OCI-LY7 (cell line): Measurements from ENCODE around the gene LHPP.

Experiments
- EZH2phosphoT487 ChIP-seq: fragments of 200-600 bp; sonication (generic); IDR thresholded peaks from 2 replicates; pipeline ENCODE4 v1.6.1; 2018; ENCODE audit warnings: low read depth, borderline replicate concordance, mild to moderate bottlenecking, mixed run types, antibody characterized with exemption, low read length, moderate library complexity, mixed read lengths
- TF ChIP-seq, protein P1 (sequence below): fragments of 200-600 bp; sonication (generic); conservative IDR thresholded peaks from 2 replicates; pipeline ENCODE4 v1.5.1; 2014; ENCODE audit warnings: mild to moderate bottlenecking, antibody characterized with exemption, low read length, moderate library complexity, mixed read lengths

DNA sequence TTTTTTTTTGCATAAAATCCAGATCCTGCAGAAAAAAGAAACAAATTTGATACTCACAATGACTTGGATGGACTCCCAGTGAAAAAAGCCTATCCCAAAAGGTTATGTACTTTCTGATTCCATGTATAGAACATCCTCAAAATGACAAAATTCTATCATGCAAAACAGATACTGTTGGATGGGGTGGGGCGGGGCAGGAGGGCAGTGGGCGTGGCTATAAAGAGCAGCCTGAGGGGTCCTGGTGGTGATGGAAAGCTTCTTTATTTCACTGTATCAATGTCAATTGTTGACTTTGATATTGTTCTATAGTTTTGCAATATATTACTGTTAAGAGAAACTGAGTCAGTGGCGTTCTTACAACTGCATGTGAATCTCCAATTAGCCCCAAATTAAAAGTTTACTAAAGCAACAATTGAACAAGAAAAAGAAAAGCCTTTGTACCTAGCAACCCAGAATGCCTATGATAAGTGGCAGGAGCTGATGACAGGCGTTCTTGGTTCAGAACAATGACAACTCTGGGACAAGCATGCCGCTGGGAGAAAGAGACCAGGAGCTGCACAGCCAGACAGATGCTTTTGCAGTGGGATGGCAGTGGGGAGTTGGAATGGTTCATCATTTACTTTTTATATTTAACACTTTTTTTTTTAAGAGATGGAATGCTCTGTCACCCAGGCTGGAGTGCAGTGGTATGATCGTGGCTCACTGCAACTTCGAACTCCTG, 101.9 kb downstream of the LHPP start:
- TF ChIP-seq, protein P1, sequence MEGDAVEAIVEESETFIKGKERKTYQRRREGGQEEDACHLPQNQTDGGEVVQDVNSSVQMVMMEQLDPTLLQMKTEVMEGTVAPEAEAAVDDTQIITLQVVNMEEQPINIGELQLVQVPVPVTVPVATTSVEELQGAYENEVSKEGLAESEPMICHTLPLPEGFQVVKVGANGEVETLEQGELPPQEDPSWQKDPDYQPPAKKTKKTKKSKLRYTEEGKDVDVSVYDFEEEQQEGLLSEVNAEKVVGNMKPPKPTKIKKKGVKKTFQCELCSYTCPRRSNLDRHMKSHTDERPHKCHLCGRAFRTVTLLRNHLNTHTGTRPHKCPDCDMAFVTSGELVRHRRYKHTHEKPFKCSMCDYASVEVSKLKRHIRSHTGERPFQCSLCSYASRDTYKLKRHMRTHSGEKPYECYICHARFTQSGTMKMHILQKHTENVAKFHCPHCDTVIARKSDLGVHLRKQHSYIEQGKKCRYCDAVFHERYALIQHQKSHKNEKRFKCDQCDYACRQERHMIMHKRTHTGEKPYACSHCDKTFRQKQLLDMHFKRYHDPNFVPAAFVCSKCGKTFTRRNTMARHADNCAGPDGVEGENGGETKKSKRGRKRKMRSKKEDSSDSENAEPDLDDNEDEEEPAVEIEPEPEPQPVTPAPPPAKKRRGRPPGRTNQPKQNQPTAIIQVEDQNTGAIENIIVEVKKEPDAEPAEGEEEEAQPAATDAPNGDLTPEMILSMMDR: no peak
- TF ChIP-seq EZH2phosphoT487: no peak
